ENCODE measurements around the gene JPH4. TPM values are rescaled to one million over a fixed set of nuclear protein-coding genes. Genes with fewer than 3 reads are reported as not detected.
A peak's percentile ranks its signal among the peaks of the same experiment; 100 is the strongest.

Gene JPH4
- total RNA-seq, 1 donor from 2014 or later: 3.2 TPM

GRCh38 chr14:23547924-23548323 lies 30.7 kb downstream of the JPH4 start:
- Mint-ChIP-seq H3K4me1 (peaks cover 9% of the 10 kb centered on the region), H3K36me3 (peaks cover 3% of the 10 kb centered on the region), H3K27ac (no peak overlapping the region), H3K27me3 (ENCODE audit: insufficient read depth, low read depth) (peaks cover 2% of the 10 kb centered on the region), H3K4me3 (no peak overlapping the region), H3K9me3 (no peaks in the 10 kb centered on the region)
- H3K9me3 ChIP-seq (ENCODE audit: low read depth): no peaks in the 10 kb centered on the region
- H3K27me3 ChIP-seq: no peaks in the 10 kb centered on the region
- no peaks in the 10 kb centered on the region for H3K36me3 ChIP-seq
- H3K4me2 ChIP-seq: peak overlapping the region; percentile 81
- DNase-seq (ENCODE audit: low spot score): no peak
- no peak overlapping the region for H3K9ac ChIP-seq
- peaks cover 38% of the 10 kb centered on the region for H3K79me2 ChIP-seq (ENCODE audit: low read depth)
- no peak for TF ChIP-seq EZH2 (IDR thresholded peaks at IDR 0.05)
- no peak for TF ChIP-seq CTCF (IDR thresholded peaks at IDR 0.05)
- H4K20me1 ChIP-seq (ENCODE audit: low read depth): peaks cover 20% of the 10 kb centered on the region
- H3K4me1 ChIP-seq: peaks cover 58% of the 10 kb centered on the region
- H3K4me3 ChIP-seq: no peak overlapping the region
- no peak overlapping the region for H3K27ac ChIP-seq
- peaks cover 42% of the 10 kb centered on the region for H3F3A ChIP-seq (ENCODE audit: low read depth)
- no peak overlapping the region for H2AFZ ChIP-seq (replicated peaks)

GRCh38 chr14:23546450-23547035 lies 32.0 kb downstream of the JPH4 start:
- no peak overlapping the region for H3K9ac ChIP-seq
- Mint-ChIP-seq H3K4me3 (no peak overlapping the region), H3K9me3 (no peaks in the 10 kb centered on the region), H3K27ac (no peak overlapping the region), H3K4me1 (peaks cover 9% of the 10 kb centered on the region), H3K27me3 (ENCODE audit: insufficient read depth, low read depth) (peaks cover 2% of the 10 kb centered on the region), H3K36me3 (peaks cover 3% of the 10 kb centered on the region)
- no peak overlapping the region for H3K4me3 ChIP-seq
- H2AFZ ChIP-seq (replicated peaks): no peak overlapping the region
- H3K36me3 ChIP-seq: no peaks in the 10 kb centered on the region
- H4K20me1 ChIP-seq (ENCODE audit: low read depth): peaks cover 20% of the 10 kb centered on the region
- peaks cover 38% of the 10 kb centered on the region for H3K79me2 ChIP-seq (ENCODE audit: low read depth)
- DNase-seq (ENCODE audit: low spot score): no peak
- H3K4me2 ChIP-seq: no peak overlapping the region
- no peaks in the 10 kb centered on the region for H3K27me3 ChIP-seq
- no peak overlapping the region for H3K27ac ChIP-seq
- H3F3A ChIP-seq (ENCODE audit: low read depth): peaks cover 42% of the 10 kb centered on the region
- H3K4me1 ChIP-seq: peaks cover 55% of the 10 kb centered on the region
- no peaks in the 10 kb centered on the region for H3K9me3 ChIP-seq (ENCODE audit: low read depth)
- no peak for TF ChIP-seq CTCF (IDR thresholded peaks at IDR 0.05)
- TF ChIP-seq EZH2phosphoT487 (IDR thresholded peaks at IDR 0.05): no peak
- no peak for TF ChIP-seq EZH2 (IDR thresholded peaks at IDR 0.05)

- Histone ChIP-seq H3K4me2 (peak overlapping the region; percentile 76), H3K27me3 (no peaks in the 10 kb centered on the region), H3F3A (ENCODE audit: low read depth) (peaks cover 38% of the 10 kb centered on the region), H3K4me3 (no peak overlapping the region), H3K9me3 (ENCODE audit: low read depth) (no peaks in the 10 kb centered on the region), H2AFZ (replicated peaks) (no peak overlapping the region), H3K79me2 (ENCODE audit: low read depth) (peaks cover 38% of the 10 kb centered on the region), H3K36me3 (no peaks in the 10 kb centered on the region), H4K20me1 (ENCODE audit: low read depth) (peaks cover 20% of the 10 kb centered on the region), H3K9ac (no peak overlapping the region), H3K4me1 (peaks cover 55% of the 10 kb centered on the region), H3K27ac (no peak overlapping the region)
- Mint-ChIP-seq H3K27ac (no peak overlapping the region), H3K36me3 (peaks cover 3% of the 10 kb centered on the region), H3K4me3 (no peak overlapping the region), H3K9me3 (no peaks in the 10 kb centered on the region), H3K4me1 (peaks cover 9% of the 10 kb centered on the region), H3K27me3 (ENCODE audit: insufficient read depth, low read depth) (peaks cover under 1% of the 10 kb centered on the region)
- no peak for DNase-seq (ENCODE audit: low spot score)
- no peak for TF ChIP-seq EZH2phosphoT487 (IDR thresholded peaks at IDR 0.05)
- TF ChIP-seq EZH2 (IDR thresholded peaks at IDR 0.05): no peak
- no peak for TF ChIP-seq CTCF (IDR thresholded peaks at IDR 0.05)
Measured at GRCh38 chr14:23545740-23546365, 32.7 kb downstream of the JPH4 start.
